Lower leg skin (tissue), 4 donors: ENCODE results near the gene PNKD. TPM values are rescaled to one million over a fixed set of nuclear protein-coding genes. Genes with fewer than 3 reads are reported as not detected.

ENCODE experiments used
- DNase-seq, 2 donors: peaks; one replicate each; pipeline ENCODE4 v3.0.0-alpha.2; 2019; ENCODE audit warnings: low spot score in 2 of 2
- H3K4me3 ChIP-seq: fragments of 200-600 bp; sonication (generic); 2 replicates; pipeline ENCODE4 v1.5.1; 2017; ENCODE audit warnings: mild to moderate bottlenecking, low read depth; ENCODE audit not compliant: poor library complexity, severe bottlenecking
- CTCF ChIP-seq, 3 donors: fragments of 450-650 bp; IDR thresholded peaks; one replicate each; pipeline ENCODE4 v1.5.1; 2016; ENCODE audit warnings: antibody characterized with exemption in 3 of 3, mild to moderate bottlenecking in 3 of 3, moderate library complexity in 2 of 3
- POLR2A ChIP-seq, 2 donors: fragments of 450-650 bp; IDR thresholded peaks; one replicate each; pipeline ENCODE4 v1.6.1; 2016 to 2017; ENCODE audit warnings: antibody characterized with exemption in 2 of 2, mild to moderate bottlenecking in 1 of 2, moderate library complexity in 1 of 2
- WGBS, 2 donors: methylation state at CpG; one replicate each; pipeline ENCODE4 v1.1.5; 2018; 5-methylcytosine and 5-hydroxymethylcytosine counted together
- intact Hi-C: fragments of 100-400 bp; cut with DNase I; formaldehyde crosslinking; loops from one replicate; pipeline ENCODE4 v1.15.0; 2023; ENCODE audit warnings: low total_unique reads
- total RNA-seq, 4 donors: library from RNA; depleted of rRNA; stranded (reverse); fragments of >200 nt; gene quantifications; one replicate each; pipeline ENCODE4 v1.1.0, GENCODE V29; 2016

The PNKD gene
- total RNA-seq, 4 donors from 2014 or later, result 26.6 to 60.6 (median 43.3) TPM

GRCh38 chr2:218366621-218367414 lies 96.5 kb downstream of the PNKD start:
- 84 to 92% methylated on average over 9 of the region's 9 CpGs for WGBS, 2 donors
- intact Hi-C loops, result no loop called here
- peak overlapping the region; percentile 28 for H3K4me3 ChIP-seq
- no peak for DNase-seq
- TF ChIP-seq POLR2A (IDR thresholded peaks at IDR 0.05), result no peak
- TF ChIP-seq CTCF (IDR thresholded peaks at IDR 0.05), result no peak

- peak in 1 of 2 donors; percentile 51 for TF ChIP-seq POLR2A (IDR thresholded peaks at IDR 0.05)
- no peak for TF ChIP-seq CTCF (IDR thresholded peaks at IDR 0.05)
- peak overlapping the region; percentile 28 for H3K4me3 ChIP-seq
- DNase-seq, result peak; percentile 82 to 98
- 5 to 7% methylated on average over 29 to 49 of the region's 60 CpGs for WGBS, 2 donors
- intact Hi-C loops, result no loop called here
Observed at GRCh38 chr2:218367415-218368149, 97.3 kb downstream of the PNKD start.

GRCh38 chr2:218368150-218368528 lies 97.8 kb downstream of the PNKD start:
- WGBS, 2 donors, result 58 to 62% methylated on average over 21 of the region's 21 CpGs
- TF ChIP-seq CTCF (IDR thresholded peaks at IDR 0.05), result no peak
- TF ChIP-seq POLR2A (IDR thresholded peaks at IDR 0.05), result no peak
- peak overlapping the region; percentile 28 for H3K4me3 ChIP-seq
- DNase-seq, result no peak
- intact Hi-C loops, result no loop called here

GRCh38 chr2:218368621-218369153 lies 98.4 kb downstream of the PNKD start:
- intact Hi-C loops, result no loop called here
- DNase-seq, result no peak
- 43 to 48% methylated on average over 26 to 27 of the region's 27 CpGs for WGBS, 2 donors
- no peak overlapping the region for H3K4me3 ChIP-seq
- TF ChIP-seq CTCF (IDR thresholded peaks at IDR 0.05) (no peak), POLR2A (IDR thresholded peaks at IDR 0.05) (no peak)

- DNase-seq, result no peak
- WGBS, 2 donors, result 47 to 58% methylated on average over 2 of the region's 2 CpGs
- TF ChIP-seq POLR2A (IDR thresholded peaks at IDR 0.05) (no peak), CTCF (IDR thresholded peaks at IDR 0.05) (no peak)
- intact Hi-C loops, result no loop called here
- no peak overlapping the region for H3K4me3 ChIP-seq
Observed at GRCh38 chr2:218369330-218369729, 99.0 kb downstream of the PNKD start.
